OCI-M1 (cell line): ENCODE measurements around the gene FGFR3.

ENCODE experiments used
- DNase-seq: peaks from one replicate; lab custom pipeline; 2025; lab: John Stamatoyannopoulos, UW

Gene FGFR3

DNA sequence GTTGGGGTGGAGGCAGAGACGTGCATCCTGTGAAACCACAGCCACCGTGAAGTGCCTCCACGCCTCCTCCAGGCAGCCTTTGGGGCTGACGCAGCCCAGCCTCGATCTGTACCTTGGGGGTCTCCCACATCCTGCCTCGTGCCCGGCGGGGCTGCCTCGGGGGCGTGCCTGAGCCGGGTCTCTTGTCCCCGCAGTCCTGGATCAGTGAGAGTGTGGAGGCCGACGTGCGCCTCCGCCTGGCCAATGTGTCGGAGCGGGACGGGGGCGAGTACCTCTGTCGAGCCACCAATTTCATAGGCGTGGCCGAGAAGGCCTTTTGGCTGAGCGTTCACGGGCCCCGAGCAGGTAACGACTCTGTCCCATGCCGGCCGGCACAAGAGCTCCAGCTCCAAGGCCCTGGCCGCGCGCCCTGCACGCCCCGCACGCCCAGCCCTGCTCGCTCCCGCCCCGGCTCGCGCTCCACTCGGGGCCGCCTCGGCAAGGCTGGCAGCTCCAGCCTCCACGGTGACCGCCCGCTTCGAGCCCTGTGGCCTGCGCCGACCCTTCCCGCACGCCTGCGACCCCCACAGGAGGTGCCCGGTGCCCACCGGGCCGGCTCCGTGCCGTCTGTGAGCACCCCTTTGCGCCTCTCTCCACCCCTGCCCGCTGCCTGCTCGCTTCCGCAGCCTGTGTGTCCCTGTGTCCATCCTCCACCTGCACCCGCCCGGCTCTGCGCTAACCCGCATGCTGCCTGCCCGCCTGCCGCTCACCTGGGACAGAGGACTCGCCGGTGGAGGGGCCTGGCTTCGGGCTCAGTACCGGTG lies 9.8 kb downstream of the FGFR3 start:
- no peak for DNase-seq

DNA sequence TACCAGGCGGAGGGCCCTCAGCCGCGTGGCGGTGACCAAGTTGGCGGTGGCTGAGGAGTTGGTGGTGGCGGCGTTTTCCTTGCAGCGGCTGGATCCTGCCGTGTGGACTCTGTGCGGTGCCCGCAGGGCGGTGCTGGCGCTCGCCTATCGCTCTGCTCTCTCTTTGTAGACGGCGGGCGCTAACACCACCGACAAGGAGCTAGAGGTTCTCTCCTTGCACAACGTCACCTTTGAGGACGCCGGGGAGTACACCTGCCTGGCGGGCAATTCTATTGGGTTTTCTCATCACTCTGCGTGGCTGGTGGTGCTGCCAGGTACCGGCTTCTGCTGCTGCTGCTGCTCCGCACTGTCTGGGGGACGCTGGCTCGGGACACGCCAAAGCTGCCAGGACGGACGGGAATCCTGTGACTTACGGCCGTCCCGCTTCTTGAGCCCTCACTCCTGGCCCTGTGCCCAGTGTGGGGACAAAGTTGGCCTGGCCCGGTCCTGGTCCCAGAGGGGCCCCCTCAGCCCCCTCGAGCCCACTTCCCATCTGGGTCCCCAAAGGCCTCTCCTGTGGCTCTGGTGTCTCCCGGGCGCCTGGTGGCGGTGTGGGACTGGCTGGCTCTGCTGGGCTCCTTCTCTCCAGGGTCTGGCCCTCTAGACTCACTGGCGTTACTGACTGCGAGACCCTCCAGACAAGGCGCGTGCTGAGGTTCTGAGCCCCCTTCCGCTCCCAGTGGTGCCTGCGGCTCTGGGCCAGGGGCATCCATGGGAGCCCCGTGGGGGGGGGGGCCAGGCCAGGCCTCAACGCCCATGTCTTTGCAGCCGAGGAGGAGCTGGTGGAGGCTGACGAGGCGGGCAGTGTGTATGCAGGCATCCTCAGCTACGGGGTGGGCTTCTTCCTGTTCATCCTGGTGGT lies 10.7 kb downstream of the FGFR3 start:
- no peak for DNase-seq

DNA sequence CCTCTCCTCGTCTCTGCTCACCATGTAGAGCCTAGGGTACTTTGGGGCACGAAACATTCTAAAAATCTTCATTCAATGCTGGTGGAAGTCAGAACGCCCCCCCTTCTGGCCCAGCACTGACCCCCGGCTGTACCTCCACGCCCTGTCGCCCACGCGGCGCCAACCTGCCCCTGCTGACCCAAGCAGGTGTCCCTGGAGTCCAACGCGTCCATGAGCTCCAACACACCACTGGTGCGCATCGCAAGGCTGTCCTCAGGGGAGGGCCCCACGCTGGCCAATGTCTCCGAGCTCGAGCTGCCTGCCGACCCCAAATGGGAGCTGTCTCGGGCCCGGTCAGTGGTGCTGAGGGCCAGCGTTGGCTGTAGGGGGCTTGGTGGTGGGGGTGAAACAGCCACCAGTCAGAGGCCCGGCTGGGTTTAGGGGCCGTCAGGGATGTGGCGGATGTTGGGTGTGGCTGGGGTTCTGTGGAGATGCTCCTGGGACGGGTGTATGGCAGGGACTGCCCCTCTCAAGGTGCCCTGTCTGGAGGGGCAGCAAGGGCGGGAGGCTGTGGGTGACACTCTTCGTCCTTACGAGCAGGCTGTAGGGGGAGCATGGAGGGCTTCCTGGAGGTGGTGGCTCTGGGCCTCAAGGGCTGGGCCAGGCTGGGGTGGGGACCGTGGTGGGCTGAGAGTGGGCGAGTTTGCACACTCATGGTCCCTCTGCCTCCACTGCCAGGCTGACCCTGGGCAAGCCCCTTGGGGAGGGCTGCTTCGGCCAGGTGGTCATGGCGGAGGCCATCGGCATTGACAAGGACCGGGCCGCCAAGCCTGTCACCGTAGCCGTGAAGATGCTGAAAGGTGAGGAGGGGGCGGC lies 11.8 kb downstream of the FGFR3 start:
- DNase-seq, result no peak

DNA sequence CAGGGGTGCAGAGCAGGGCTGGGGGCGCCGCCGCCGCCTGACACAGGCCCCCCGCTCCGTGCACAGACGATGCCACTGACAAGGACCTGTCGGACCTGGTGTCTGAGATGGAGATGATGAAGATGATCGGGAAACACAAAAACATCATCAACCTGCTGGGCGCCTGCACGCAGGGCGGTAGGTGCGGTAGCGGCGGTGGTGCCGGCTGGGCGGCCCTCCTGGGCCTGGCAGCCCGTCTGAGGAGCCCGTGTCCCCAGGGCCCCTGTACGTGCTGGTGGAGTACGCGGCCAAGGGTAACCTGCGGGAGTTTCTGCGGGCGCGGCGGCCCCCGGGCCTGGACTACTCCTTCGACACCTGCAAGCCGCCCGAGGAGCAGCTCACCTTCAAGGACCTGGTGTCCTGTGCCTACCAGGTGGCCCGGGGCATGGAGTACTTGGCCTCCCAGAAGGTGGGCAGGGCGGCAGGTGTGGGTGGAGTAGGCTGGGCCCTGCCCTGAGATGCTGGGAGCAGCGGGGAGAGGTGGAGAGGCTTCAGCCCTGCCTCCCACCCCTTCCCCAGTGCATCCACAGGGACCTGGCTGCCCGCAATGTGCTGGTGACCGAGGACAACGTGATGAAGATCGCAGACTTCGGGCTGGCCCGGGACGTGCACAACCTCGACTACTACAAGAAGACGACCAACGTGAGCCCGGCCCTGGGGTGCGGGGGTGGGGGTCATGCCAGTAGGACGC lies 12.6 kb downstream of the FGFR3 start:
- DNase-seq, result no peak

DNA sequence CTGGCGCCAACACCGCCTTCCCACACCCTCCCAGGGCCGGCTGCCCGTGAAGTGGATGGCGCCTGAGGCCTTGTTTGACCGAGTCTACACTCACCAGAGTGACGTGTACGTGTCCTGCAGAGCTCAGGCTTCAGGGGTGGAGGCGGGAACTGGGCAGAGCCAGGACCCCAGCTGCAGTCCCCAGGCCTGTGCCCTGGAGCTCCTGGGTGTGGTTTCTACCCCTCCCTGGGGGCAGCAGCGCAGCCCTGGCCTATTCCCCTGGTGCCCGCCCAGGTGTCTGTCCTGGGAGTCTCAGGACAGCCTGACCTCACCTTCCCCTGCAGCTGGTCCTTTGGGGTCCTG lies 13.1 kb downstream of the FGFR3 start:
- DNase-seq, result no peak

DNA sequence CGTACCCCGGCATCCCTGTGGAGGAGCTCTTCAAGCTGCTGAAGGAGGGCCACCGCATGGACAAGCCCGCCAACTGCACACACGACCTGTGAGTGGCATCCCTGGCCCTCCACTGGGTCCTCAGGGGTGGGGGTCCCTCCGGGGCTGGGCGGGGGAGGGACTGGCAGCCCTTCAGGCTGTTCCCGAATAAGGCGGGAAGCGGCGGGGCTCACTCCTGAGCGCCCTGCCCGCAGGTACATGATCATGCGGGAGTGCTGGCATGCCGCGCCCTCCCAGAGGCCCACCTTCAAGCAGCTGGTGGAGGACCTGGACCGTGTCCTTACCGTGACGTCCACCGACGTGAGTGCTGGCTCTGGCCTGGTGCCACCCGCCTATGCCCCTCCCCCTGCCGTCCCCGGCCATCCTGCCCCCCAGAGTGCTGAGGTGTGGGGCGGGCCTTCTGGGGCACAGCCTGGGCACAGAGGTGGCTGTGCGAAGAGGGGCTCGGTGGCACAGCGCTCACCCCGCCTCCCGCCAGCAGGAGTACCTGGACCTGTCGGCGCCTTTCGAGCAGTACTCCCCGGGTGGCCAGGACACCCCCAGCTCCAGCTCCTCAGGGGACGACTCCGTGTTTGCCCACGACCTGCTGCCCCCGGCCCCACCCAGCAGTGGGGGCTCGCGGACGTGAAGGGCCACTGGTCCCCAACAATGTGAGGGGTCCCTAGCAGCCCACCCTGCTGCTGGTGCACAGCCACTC lies 13.7 kb downstream of the FGFR3 start:
- DNase-seq, result no peak

DNA sequence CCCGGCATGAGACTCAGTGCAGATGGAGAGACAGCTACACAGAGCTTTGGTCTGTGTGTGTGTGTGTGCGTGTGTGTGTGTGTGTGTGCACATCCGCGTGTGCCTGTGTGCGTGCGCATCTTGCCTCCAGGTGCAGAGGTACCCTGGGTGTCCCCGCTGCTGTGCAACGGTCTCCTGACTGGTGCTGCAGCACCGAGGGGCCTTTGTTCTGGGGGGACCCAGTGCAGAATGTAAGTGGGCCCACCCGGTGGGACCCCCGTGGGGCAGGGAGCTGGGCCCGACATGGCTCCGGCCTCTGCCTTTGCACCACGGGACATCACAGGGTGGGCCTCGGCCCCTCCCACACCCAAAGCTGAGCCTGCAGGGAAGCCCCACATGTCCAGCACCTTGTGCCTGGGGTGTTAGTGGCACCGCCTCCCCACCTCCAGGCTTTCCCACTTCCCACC lies 14.3 kb downstream of the FGFR3 start:
- no peak for DNase-seq

DNA sequence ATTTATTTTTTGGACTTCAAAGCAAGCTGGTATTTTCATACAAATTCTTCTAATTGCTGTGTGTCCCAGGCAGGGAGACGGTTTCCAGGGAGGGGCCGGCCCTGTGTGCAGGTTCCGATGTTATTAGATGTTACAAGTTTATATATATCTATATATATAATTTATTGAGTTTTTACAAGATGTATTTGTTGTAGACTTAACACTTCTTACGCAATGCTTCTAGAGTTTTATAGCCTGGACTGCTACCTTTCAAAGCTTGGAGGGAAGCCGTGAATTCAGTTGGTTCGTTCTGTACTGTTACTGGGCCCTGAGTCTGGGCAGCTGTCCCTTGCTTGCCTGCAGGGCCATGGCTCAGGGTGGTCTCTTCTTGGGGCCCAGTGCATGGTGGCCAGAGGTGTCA lies 15.3 kb downstream of the FGFR3 start:
- no peak for DNase-seq

DNA sequence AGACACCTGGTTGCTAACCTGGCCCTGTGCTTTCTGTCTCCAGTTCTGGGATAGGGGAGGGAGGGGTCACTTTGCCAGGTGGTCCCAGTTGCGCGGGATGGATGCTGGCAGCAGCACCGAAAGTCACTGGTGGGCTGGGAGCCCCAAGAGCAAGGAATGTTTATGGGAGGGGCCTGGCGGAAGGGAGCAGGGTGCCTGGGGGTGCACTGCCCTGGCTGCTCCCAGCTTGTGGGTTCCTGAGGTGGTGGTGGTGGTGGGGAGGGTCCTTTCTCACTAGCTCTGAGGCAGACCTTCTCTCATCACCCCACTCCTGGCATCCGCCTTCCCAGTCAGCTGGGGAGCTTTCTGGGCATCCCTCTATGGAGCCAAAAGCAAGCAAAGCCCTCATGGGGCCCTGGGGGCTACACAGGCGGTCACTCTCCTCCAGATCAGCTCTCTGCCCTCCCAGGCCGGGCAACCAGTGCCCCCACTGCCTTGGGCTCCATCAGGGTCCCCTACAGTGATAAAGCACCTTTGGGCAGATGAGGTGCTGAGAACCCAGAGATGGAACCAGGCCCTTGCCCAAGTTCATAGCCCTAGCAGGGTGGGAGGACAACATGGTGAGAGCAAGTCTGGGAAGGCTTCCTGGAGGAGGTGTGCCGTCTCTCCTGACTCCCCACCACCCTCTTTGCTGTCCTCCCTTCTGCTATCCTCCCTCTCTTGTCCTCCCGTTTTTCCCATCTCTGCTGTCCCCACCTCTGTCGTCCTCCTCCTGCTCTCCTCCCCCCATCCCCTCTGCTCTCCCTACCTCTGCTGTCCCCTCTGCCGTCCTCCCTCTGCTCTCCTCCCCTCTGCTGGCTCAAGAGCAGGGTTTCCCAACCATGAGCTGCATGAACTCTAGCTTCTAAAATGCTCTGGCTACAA lies 16.0 kb downstream of the FGFR3 start:
- no peak for DNase-seq

DNA sequence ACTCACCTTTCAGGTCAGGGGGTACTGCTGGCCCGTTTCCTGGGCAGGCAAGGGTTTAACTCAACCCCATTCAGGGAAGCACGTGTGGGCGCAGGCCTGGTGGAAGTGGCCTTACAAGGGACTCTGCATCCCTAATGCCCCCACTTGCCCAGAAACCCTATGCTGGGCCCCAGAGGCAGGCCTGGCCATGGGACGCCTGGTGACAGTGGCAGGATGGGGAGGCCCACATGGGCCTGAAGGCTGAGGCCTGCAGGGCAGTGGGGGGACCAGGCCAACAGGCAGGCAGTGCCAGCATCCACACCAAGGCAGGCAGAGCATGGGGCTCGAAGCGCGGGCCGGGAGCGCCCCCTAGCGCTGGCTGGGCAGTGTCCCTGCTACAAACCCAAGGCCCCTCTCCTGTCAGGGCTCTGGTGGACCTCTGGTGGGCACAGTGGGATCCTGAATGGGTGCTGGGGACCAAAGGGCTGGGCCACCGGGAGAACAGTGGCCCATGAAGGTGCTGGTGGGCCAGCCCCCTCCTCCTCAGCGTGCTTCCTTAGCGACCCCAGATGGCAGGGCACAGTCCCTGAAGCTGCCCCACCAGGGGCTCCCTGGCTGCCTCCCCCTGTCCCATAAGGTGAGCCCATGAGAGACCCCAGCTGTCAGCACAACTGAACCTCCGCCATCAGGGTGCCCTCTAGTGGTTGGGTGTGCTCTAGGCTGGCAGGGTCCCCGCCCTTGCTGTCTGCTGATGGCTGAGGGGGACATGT lies 16.8 kb downstream of the FGFR3 start:
- peak; percentile 84 for DNase-seq

DNA sequence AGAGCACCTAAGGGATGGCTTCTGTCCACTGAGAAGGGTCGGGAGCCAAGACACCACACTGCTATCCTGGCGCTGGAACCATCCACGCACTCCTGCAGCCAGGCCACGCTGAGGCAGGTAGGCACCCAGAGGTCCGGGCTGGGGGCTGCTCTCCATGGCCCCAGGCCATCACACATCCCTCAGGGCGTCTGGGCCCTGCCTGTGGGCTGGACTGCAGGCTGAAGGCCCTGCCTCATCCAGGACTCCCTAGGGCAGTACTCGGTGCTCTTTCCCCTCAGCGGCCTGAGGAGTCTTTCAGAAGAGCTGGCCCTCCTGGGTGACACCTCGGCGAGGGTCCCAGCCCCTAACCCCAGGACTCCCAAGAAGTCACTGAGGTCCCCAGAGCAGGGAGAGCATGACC lies 17.7 kb downstream of the FGFR3 start:
- DNase-seq, result no peak

DNA sequence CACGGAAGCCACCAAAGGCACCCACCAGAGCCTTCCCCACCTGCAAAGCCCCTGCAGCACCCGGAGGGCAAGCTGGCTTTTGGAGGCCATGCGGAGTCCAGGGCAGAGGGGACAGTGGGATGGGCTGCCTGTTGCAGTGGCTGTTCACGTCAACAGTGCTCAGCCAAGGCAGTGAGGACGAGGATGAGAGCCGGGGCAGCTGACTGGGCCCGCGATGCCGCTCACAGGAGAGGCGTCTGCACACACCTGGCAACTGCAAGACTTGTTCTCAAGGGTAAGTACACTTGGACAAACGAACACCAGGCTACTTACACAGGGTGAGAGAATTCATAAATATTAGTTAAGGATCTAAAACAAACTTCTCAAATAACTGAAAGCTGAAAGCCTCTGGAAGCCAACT lies 19.6 kb downstream of the FGFR3 start:
- DNase-seq, result no peak

DNA sequence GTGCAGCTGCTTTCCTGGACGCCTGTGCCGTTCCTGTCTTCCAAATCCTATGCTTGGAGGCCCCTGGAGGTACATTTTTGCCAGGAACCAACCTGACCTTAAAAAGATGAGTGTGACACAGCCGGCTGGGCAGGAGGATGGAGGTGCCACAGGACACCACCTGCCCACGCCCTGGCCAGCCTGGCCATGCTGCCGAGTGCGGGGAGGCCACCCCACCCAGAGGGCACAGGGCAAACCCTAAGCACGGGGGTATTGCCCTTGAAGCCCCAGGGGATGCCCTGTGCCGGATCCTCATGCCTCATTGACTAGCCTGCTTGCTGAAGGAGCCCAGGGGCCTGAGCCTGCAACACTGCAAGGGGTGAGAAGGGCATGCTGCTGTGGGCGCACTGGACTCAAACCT lies 20.1 kb downstream of the FGFR3 start:
- DNase-seq, result no peak

DNA sequence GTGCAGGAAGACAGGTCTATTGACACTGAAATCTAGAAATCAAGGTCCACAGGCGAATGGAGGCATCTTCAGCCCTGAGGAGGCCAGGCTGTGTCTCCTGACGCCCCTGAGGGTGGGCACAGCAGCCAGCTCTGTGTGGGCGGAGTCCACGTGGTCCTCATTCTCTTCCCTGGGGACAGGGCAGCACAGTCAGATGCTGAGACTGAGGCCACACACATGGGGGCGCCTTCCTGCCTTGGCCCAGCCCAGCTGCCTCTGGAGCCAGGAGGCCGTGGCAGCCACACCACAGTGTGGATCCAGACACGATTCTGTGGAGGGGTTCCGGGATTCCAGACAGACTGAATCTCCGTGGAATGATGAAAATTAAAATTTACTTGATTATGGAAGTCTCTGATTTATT lies 20.8 kb downstream of the FGFR3 start:
- DNase-seq, result no peak

DNA sequence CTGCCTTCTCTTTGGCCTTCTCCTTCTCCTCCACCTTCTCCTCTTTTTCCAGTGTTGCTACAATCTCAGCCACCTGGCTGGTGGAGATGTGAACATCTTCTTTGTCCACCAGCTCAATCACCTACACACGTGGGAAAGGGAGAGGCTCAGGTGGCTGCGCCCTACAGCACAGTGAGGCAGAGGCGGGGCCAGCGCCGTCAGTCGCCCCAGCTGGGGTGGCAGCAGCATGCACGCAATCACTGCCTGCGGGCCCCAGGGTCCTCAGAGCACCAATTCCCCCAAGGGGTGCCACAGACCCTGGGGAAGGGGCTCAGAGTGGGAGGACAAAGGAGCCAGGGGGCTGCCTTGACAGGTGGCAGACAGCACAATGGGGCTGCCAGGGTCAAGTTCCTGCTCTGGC lies 21.4 kb downstream of the FGFR3 start:
- DNase-seq, result no peak

DNA sequence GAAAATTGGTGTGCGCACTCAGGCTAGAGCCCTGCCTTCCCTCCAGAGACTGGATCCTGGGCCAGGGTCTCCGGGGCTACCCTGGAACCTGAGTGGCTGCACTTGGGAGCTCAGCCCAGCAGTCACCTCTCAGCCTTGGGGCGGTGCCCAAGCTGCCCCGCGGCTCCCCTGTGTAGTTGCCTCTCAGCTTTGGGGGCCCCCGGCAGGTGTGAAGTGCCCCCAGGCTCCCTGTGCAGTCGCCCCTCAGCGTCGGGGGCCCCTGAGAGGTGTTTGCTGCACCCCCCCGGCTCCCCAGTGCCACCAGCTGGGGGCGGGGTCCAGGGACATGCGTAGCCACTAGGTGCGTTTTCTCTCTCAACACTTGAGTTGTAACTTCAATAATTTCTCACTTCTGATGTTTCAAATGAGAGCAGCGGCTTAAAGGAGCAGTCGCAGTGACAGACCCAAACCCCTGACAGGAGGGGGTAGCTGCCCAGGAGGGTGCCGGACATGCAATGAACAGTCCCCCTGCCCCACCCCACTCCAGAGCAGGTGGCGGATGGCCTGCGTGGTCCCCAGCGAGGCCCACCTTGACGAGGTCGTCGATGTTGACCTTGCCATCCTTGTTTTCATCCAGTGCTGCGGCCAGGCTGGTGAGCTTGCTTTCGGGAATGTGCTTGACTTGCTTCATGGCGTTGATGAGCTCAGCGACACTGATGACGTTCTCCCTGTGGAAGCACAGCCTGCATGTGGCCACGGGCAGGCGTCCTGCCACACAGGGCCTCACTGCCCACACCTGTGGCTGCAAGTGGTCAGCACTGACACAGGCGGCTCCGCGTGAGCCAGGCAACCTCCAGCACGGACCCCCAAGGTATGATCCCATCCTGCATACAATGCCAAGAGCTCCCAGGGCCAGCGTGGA lies 22.3 kb downstream of the FGFR3 start:
- DNase-seq, result no peak

DNA sequence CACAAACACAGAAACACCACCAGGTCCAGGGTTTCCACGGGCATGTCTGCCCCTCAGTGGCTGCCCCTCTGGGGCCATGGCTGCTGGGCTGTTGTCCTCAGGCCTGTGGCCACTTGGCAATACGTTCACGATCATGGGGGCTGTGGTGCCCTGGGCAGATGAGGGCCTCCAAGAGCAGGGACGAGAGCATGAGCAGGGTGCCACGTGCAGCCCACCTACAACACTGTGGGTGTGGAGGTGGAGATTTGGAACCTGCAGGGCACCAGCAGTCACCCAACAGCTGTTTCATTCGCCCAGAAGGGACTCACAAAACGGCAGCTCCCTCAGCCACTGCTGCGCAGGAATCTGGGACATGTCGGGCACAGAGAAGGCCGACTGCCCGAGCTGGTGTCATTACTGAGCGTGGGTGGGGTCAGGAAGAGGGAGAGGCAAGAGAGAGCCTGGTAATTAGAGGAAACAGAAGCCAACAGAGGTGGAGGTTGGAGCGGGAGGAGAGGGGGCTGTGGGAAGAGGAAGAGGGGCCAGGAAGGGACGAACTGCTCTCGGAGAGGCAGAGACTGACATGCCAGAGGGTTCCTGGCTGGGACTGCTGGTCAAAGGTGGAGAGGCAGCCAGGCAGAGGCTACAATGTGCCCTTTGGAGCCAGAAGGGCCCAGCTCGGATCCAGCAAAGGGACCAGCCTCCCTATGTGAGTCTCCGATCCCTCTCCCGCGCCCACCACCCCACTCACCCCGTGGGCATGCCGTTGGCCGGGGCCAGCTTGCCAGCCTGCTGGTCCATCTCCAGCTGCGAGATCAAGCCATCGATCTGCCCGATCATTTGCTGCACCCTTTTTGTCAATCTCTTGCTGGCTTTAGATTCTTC lies 23.1 kb downstream of the FGFR3 start:
- DNase-seq, result no peak
